Measurements from ENCODE around the gene GADD45GIP1. TPM values are rescaled to one million over a fixed set of nuclear protein-coding genes. Genes with fewer than 3 reads are reported as not detected.
"Not testable (repeated sequence)": the region's sequence is repeated elsewhere in the genome, so short reads cannot be mapped to it uniquely, and the experiment has no call there.

GADD45GIP1 gene
- total RNA-seq, 2 donors from 2014 or later, result 15.9 to 32.3 TPM

DNA sequence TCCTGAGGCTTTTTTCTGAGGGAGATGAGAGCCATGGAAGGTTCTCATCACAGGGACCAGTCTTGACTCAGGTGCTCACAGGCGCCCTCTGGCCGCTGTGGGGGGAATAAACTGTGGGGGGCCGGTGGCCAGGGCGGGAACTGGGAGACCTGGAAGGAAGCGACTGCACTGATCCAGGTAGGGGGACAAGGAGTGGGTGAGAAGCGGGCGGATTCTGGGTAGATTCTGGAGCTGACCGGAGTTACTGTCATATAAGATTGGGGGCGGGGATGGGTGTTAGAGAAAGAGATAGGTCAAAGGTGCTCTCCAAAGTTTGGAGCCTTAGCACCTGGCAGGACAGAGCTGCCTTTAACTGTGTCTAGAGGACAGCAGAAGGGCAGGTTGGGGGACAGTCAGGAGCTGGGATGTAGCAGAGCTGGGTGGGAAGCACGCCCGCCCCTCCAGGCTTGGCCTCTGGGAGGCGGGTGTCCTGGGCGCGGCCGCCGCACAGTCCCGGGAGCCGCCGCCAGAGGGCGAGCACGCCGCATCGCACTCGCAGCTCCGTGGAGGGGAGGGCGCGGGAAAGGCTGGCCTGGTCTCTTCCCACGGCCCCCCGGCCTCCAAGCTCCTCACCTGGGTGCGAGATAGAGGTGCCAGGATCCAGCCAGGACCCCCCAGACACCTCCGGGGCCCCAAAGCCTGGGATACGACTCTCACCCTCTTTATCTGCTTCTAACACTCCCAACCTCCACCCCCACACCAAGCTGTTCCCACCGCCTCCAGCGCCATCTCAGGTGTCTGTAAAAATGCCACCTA is 8.2 kb upstream of the GADD45GIP1 start:
- peak; percentile 82 for DNase-seq (ENCODE audit: low spot score)
- Mint-ChIP-seq H3K27ac (peak overlapping the region; percentile 59 to 85), H3K36me3 (no peaks in the 10 kb centered on the region), H3K4me1 (ENCODE audit: low read depth in 2 of 2) (peaks cover 7 to 8% of the 10 kb centered on the region in 2 donors), H3K4me3 (peak overlapping the region; percentile 87), H3K27me3 (peaks cover 1 to 7% of the 10 kb centered on the region in 2 donors), H3K9me3 (no peaks in the 10 kb centered on the region)
- ATAC-seq, result peak; percentile 97

DNA sequence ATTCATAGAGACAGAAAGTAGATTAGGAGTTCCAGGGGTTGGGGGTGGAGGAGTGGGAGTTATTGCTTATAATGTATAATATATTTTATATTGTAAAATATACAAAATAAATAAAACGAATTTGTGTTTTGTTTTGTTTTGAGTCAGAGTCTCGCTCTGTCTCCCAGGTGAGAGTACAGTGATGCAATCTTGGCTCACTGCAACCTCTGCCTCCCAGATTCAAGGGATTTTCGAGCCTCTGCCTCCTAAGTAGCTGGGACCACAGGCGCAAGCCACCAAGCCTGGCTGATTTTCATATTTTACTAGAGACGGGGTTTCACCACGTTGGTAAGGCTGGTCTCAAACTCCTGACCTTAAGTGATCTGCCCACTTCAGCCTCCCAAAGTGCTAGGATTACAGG is 2.5 kb upstream of the GADD45GIP1 start:
- no peak overlapping the region for H3K4me3 Mint-ChIP-seq
- ATAC-seq (no peak), DNase-seq (ENCODE audit: low spot score) (no peak)
- H3K4me1 Mint-ChIP-seq (ENCODE audit: low read depth in 2 of 2), result peaks cover 16 to 21% of the 10 kb centered on the region in 2 donors
- no peaks in the 10 kb centered on the region for H3K9me3 Mint-ChIP-seq
- H3K36me3 Mint-ChIP-seq, result no peaks in the 10 kb centered on the region
- peaks cover 0 to 7% of the 10 kb centered on the region in 2 donors for H3K27me3 Mint-ChIP-seq
- no peak overlapping the region for H3K27ac Mint-ChIP-seq

DNA sequence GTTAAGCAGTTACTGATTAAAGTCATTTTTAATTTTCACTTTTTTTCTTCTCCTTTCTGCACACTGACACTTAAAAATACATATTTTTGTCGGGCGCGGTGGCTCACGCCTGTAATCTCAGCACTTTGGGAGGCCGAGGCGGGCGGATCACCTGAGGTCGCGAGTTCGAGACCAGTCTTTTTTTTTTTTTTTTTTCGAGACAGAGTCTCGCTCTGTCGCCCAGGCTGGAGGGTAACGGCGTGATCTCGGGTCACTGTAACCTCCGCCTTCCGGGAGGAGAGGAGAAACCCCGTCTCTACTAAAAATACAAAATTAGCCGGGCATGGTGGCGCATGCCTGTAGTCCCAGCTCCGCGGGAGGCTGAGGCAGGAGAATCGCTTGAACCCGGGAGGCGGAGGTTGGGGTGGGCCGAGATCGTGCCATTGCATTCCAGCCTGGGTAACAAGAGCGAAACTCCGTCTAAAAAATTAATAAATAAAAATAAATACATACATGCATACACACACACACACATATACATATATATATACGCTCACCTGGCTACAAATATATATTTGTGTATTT is 448 bp upstream of the GADD45GIP1 start:
- H3K9me3 Mint-ChIP-seq; DNase-seq (ENCODE audit: low spot score); H3K36me3 Mint-ChIP-seq; H3K27me3 Mint-ChIP-seq: not testable (repeated sequence)
- peak in 1 of 2 donors; percentile 18 for ATAC-seq
- H3K4me3 Mint-ChIP-seq, result peak overlapping the region; percentile 82
- H3K4me1 Mint-ChIP-seq (ENCODE audit: low read depth in 2 of 2), result peaks cover 22 to 30% of the 10 kb centered on the region in 2 donors
- H3K27ac Mint-ChIP-seq, result peak overlapping the region; percentile 79 to 89

DNA sequence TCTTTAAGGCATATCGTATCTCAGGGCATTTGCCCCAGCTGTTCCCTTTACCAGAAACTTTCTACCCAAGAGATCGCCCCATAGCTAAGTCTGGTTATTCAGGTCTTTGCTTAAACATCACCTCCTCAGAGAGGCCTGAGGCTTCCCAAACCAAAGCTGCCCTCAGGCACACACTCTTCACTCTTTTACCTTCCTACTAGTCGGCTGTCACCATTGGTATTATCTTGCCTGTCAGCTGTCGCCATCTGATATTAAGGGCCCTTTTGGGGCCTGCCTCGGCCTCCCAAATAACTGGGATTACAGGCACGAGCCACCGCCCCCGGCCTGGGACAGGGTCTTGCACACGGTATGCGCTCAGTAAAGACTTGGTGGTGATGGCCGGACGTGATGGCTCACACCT is 1.0 kb downstream of the GADD45GIP1 start:
- Mint-ChIP-seq H3K27ac (peak overlapping the region; percentile 74 to 89), H3K27me3 (no peaks in the 10 kb centered on the region), H3K4me1 (ENCODE audit: low read depth in 2 of 2) (peaks cover 25 to 30% of the 10 kb centered on the region in 2 donors), H3K36me3 (no peaks in the 10 kb centered on the region), H3K4me3 (peak overlapping the region; percentile 82), H3K9me3 (no peaks in the 10 kb centered on the region)
- ATAC-seq (no peak), DNase-seq (ENCODE audit: low spot score) (no peak)

GRCh38 chr19:12955575-12955974 is 1.4 kb downstream of the GADD45GIP1 start:
- H3K27me3 Mint-ChIP-seq; H3K9me3 Mint-ChIP-seq; ATAC-seq; H3K36me3 Mint-ChIP-seq; DNase-seq (ENCODE audit: low spot score): not testable (repeated sequence)
- Mint-ChIP-seq H3K4me3 (peak overlapping the region; percentile 82), H3K4me1 (ENCODE audit: low read depth in 2 of 2) (peaks cover 25 to 30% of the 10 kb centered on the region in 2 donors), H3K27ac (peak overlapping the region; percentile 74 to 89)

DNA sequence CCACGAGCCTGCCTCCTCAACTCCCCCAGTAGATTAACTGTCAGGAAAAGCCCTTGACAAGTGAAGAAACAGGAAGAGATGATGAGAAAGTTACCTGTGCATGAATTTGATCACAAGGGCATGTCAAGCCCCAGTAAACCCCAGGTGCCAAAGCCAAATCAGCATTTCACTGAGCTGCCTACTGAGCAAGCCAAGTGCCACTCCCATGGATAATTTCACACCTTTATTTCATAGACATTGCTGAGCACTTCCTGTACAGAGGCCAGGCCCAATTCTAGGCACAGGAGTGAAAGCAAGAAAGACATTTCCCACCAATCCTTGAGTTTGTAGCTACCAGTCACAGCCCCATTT is 2.4 kb downstream of the GADD45GIP1 start:
- Mint-ChIP-seq H3K27me3 (no peaks in the 10 kb centered on the region), H3K36me3 (peaks cover 5% of the 10 kb centered on the region), H3K27ac (peak overlapping the region; percentile 74 to 89), H3K4me3 (peak overlapping the region; percentile 82), H3K4me1 (ENCODE audit: low read depth in 2 of 2) (peaks cover 30 to 35% of the 10 kb centered on the region in 2 donors), H3K9me3 (no peaks in the 10 kb centered on the region)
- no peak for ATAC-seq
- no peak for DNase-seq (ENCODE audit: low spot score)

- H3K36me3 Mint-ChIP-seq, result peaks cover 6% of the 10 kb centered on the region
- no peaks in the 10 kb centered on the region for H3K9me3 Mint-ChIP-seq
- peak overlapping the region; percentile 74 to 89 for H3K27ac Mint-ChIP-seq
- DNase-seq (ENCODE audit: low spot score), result no peak
- peaks cover 30 to 35% of the 10 kb centered on the region in 2 donors for H3K4me1 Mint-ChIP-seq (ENCODE audit: low read depth in 2 of 2)
- peak overlapping the region; percentile 82 for H3K4me3 Mint-ChIP-seq
- ATAC-seq, result no peak
- no peaks in the 10 kb centered on the region for H3K27me3 Mint-ChIP-seq
Measured at GRCh38 chr19:12953799-12954611, 3.0 kb downstream of the GADD45GIP1 start.

DNA sequence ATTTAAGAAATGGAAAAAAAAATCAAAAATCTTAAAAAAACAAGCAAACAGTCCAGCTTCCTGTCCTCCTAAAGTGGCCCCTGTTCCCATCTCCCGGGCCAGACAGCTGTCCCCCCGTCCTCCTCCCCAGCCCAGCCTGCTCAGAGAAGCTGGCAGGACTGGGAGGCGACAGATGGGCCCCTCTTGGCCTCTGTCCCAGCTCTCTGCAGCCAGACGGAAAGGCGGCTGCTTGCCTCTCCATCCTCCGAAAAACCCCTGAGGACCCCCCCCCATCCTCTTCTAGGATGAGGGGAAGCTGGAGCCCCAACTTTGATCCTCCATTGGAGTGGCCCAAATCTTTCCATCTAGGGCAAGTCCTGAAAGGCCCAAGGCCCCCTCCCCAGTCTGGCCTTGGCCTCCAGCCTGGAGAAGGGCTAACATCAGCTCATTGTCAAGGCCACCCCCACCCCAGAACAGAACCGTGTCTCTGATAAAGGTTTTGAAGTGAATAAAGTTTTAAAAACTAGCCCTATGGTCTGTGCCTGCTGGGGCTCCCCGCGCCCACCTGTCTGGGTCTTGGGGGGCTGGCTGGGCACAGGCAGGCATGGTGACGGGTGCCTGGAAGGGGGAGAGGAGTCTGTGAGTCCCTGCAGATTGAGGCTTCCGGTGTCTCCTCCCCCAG is 3.8 kb downstream of the GADD45GIP1 start:
- H3K4me1 Mint-ChIP-seq (ENCODE audit: low read depth in 2 of 2), result peaks cover 32 to 35% of the 10 kb centered on the region in 2 donors
- H3K4me3 Mint-ChIP-seq, result no peak overlapping the region
- H3K27ac Mint-ChIP-seq, result peak overlapping the region in 1 of 2 donors; percentile 74
- peaks cover 6% of the 10 kb centered on the region for H3K36me3 Mint-ChIP-seq
- no peak for ATAC-seq
- no peak for DNase-seq (ENCODE audit: low spot score)
- H3K27me3 Mint-ChIP-seq, result no peaks in the 10 kb centered on the region
- no peaks in the 10 kb centered on the region for H3K9me3 Mint-ChIP-seq

- Mint-ChIP-seq H3K27me3 (no peaks in the 10 kb centered on the region), H3K36me3 (peaks cover 6% of the 10 kb centered on the region), H3K9me3 (no peaks in the 10 kb centered on the region), H3K4me3 (no peak overlapping the region), H3K4me1 (ENCODE audit: low read depth in 2 of 2) (peaks cover 35% of the 10 kb centered on the region in 2 donors), H3K27ac (no peak overlapping the region)
- ATAC-seq (no peak), DNase-seq (ENCODE audit: low spot score) (no peak)
Measured at GRCh38 chr19:12952488-12953137, 4.4 kb downstream of the GADD45GIP1 start.

- not testable (repeated sequence) for H3K36me3 Mint-ChIP-seq; H3K27me3 Mint-ChIP-seq; H3K9me3 Mint-ChIP-seq; ATAC-seq; H3K4me3 Mint-ChIP-seq; DNase-seq (ENCODE audit: low spot score); H3K27ac Mint-ChIP-seq
- peaks cover 35 to 37% of the 10 kb centered on the region in 2 donors for H3K4me1 Mint-ChIP-seq (ENCODE audit: low read depth in 2 of 2)
Measured at GRCh38 chr19:12952050-12952449, 5.0 kb downstream of the GADD45GIP1 start.

GRCh38 chr19:12949363-12950283 is 7.4 kb downstream of the GADD45GIP1 start:
- peaks cover 35 to 36% of the 10 kb centered on the region in 2 donors for H3K4me1 Mint-ChIP-seq (ENCODE audit: low read depth in 2 of 2)

DNA sequence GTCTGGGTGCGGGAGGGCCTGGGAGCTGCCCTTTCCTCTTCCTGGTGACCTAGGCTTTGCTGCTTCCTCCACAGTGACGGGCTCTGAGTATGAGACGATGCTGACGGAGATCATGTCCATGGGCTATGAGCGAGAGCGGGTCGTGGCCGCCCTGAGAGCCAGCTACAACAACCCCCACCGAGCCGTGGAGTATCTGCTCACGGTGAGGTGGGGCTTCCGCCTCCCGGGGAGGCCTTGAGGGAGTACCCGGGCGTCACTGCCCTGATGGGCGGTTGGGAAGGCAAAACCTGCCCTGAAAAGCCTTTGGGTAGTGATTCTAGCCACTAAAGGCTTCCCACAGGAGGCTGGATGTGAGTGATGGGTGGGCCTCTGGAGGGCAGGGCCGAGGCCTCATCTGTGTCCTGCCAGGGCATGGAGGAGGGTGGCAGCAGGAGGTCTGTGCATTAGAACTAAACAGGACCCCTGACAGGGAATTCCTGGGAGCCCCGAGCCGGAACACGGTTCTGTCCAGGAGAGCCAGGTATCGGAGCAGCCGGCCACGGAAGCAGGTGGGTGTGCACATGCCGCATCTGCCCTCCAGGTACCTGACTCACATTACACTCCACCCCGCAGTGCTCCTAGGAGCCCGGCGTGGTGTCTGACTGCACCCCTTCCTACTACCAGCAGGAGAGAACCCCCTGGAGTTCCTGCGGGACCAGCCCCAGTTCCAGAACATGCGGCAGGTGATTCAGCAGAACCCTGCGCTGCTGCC is 8.2 kb downstream of the GADD45GIP1 start:
- Mint-ChIP-seq H3K27me3 (no peaks in the 10 kb centered on the region), H3K4me3 (no peak overlapping the region), H3K27ac (peak overlapping the region in 1 of 2 donors; percentile 61), H3K9me3 (no peaks in the 10 kb centered on the region), H3K36me3 (peaks cover 22% of the 10 kb centered on the region), H3K4me1 (ENCODE audit: low read depth in 2 of 2) (peaks cover 34 to 35% of the 10 kb centered on the region in 2 donors)
- no peak for DNase-seq (ENCODE audit: low spot score)
- no peak for ATAC-seq

More at GRCh38 chr19:12949363-12950283, 7.4 kb downstream of the GADD45GIP1 start:
- no peaks in the 10 kb centered on the region for H3K27me3 Mint-ChIP-seq
- DNase-seq (ENCODE audit: low spot score) (no peak), ATAC-seq (no peak)
- no peaks in the 10 kb centered on the region for H3K9me3 Mint-ChIP-seq
- H3K36me3 Mint-ChIP-seq, result peaks cover 18% of the 10 kb centered on the region
- H3K4me3 Mint-ChIP-seq, result peak overlapping the region; percentile 12
- peak overlapping the region in 1 of 2 donors; percentile 48 for H3K27ac Mint-ChIP-seq

All from natural killer cell treated with Interleukin-12 subunit alpha and Interleukin-12 subunit beta and Interleukin-15 and Interleukin-18, amount 100 ng/mL, for 72 hours (primary cell).